ENCODE measurements around the gene IRX6.

The IRX6 gene

DNA sequence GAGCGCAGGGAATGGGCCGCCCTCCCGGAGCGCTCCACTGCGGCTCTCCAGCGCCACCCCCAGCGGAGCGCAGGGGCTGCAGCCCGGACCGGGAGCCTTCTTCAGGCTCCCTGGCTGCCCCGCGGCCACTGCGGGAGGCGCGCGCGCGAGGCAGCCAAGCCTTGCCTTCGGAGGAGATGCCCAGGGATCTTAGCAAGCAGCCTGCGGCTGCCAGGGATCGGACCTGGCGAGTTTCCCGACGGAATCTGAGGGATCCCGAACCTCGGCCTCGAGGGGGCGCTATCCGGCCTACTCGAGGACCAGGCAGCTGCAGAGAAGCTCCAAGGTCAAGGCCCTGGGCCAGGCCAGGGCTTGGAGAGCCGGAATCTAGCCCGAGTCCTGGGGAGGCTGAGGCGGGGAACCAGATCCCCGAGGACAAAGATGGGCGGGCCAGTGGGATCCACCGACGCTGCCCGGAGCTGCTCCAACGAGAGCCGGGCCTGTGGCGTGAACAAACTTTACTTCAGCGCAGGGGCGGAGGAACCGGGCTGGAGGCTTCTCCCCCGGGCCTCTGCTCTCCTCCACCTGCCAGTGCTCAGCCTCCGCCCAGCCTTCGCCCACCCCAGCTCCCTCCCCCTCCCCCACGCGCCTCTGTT lies at the start of gene IRX6:
Gene IRX6 (plus strand): TSS at position 567 of the 635 bp plus-strand sequence. CDS start 889 bp downstream, outside the sequence.
- no peak for DNase-seq

DNA sequence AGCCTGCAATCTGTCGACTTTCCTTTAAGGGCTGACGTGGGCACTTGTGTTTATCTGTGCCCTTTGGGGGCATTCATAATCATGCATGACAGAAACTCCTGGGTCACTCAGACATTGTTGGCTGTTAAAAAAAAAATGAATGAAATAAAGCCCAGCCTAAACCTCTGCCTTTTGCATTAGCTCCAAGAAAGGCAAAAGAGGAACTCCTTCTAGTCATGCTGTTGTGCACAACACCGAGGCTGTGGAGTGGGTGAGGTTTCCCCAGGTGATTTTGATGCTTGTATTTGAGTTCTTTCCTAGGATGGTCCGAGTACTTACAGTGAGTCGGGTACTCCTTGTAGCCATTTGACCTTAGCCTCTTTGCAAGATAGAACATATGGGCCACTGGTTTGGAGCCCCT lies 49.6 kb upstream of the IRX6 start:
- DNase-seq, result no peak

DNA sequence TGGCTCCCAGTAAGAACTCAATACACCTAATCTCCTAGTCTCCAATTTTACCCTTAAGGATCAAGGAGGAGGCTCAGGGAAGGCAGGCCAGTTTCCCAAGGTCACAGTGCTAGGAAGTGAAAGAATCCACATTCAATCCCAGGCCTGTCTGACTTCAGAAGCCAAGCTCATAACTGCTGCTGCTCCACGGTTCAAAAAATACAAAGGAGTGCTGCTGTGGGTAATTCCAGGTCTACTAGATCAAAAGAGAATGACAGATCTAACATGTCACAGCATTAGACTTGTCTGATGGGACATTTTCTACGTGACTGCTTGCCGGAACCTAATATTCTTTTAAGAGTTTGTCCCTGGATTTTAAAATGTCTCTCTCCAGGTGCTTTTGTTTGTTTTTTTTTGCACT lies 48.8 kb upstream of the IRX6 start:
- no peak for DNase-seq

DNA sequence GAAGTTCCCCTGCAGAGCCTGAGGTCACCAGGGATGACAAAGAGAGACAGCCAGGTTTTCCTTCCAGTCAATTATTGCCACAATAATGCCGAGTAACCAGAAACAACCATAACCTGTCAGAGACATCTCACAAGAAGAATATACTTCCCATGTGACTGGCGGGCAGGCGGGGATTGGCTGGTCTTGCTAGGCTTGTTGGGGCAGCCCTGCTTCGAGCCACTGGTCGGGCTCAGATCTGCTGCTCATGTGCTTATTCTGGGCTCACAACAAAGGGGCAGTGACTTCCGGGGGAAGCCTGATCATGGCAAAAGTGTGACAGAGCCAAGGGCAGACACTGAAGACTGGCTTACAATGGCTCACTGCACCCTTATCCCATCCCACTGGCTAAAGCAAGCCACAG lies 48.1 kb upstream of the IRX6 start:
- DNase-seq, result no peak

DNA sequence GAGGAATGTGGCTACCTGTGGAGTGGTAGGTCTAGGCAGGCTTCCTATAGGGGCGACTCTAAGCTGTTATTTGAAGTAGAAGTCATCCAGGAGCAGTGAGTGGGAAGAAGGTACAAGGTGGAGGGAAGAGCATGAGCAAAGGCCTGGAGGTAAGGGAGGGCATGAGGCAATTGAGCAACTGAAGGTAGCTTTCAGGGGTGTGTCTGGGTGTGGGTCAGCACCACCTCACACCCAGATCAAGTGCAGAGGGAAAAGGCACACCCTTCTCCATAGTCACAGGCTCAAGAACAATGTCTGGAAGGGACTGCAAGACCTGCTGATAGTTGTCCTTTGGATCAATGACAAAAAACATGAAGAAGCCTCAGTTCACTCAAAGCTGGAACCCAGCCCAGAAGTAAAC lies 46.5 kb upstream of the IRX6 start:
- DNase-seq, result no peak

DNA sequence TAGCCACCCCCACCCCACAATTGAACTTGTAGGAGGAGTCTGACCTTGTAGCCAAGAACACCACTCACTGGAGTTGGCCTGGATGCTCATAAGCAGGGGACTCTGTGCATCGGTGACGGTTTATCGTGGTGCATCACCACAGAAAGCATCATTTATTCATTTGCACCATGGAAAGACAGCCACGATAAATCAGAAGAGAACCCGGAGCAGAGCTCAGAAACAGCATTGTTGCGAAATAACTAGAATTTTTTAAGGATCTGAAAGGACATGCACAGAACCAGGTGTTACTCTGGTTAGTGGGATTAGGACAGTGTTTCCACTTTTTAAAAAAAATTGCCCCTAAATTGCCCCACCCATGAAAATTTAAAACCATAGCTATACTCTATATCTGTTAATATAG lies 44.4 kb upstream of the IRX6 start:
- DNase-seq, result no peak

DNA sequence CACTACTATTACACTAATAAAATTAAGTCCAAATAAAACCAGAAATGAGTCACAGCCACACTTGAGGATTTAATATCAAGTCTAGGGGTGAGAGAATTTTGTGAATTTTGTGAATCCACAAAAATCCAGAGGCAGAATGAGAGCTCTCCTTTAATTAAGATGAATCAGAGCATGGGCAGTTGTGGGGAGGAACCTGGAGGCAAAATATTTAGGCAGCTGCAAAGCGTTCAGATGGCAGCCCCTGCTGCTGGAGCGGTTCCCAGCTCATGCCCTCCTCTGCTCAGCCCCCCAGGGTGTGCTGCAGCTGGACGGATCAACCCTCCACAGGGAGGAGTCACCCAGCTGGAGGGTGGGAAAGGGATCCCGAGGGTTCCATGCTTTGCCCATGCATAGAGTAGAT lies 43.4 kb upstream of the IRX6 start:
- DNase-seq, result no peak

DNA sequence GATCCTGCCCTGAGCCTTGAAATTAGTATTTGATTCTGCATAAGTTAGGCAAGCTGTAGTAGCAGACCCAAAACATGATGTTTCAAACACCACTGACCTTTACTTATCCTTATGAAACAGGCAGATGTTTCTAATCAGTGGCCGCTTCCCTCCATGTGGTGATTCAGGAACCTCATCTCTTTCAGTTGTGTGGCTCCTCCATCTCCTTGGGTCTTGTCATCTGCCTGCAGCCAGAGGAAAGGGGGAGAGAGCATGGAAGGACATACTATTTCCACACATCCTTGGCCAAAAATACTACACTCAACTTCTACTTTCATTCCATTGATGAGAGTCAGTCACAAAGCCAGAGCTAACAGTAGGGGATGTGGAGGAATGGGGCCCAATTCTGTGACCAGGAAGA lies 41.6 kb upstream of the IRX6 start:
- DNase-seq, result no peak

DNA sequence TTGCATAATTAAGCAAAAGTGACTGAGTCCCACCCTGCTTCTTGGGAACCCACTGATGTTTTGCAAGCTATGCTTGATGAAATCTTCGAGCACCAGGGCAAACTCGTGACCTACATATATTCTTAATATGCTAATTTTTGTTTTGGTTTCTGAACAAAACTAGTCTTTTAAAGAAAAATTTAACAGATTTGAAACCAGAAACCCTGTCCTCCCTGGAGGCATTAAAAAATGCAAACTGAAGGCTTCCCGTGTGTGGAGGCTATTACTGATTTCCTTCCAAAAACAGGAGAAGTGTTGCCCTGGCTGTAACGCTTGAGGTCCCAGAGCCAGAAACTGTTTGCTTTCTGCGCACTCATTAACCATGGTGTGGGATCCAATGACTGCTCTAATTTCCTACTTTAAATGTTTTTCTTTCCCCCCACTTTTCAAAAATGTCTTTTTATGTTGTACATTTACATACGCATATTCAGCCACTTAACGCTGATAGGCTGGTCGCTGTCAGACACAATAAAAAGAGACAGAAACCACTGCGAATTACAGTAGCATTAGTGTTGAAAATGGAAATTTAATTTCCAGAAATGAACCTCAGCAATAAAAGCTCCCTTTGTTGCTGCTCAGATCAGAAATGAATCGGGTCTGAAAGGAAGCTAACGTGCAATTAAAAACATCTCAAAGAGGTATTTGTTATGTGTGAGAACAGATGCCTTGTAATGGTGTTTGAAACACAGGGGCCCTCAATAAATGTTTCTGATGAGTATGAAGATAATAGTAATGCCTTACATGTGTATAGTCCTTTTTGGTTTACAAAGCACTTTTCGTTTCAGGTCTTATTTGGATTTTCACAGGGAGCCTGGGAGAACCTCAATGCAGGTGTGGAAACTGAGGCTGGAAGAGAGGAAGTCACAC lies 39.9 kb upstream of the IRX6 start:
- no peak for DNase-seq

DNA sequence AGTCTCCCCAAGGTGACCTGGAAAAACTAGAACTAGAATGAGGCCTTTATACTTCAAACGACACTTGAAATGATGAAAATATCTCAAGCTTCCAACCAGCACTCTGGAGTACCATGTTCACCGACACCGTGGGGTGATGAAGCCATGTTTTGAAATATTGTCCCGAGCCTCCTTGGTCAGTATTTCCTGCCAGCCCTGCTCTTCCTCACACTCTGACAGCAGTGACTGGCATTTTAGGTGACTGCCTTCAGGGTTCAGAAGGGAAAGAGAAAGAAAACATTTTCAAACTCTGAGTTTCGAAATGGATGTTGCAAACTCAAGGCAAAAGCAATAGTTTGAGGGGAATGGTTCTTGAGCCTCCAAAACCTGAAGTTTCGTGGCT lies 39.3 kb upstream of the IRX6 start:
- DNase-seq, result no peak

DNA sequence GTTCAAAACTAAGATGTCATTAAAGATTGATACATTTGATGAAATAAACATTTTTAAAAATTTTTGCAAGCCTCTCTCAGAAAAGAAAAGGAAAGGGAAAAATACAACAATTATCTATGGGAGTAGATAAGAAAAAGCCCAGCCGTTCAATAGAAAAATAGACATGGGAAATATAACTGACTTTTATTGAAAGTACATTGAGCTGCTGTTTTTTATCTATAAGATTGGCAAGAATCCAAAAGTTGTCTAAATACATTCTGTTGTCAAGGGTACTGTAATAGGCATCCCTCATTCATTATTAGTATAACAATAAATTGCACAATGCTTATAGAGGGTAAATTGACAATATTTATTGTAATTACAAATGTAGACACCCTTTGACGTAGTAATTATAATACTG lies 38.4 kb upstream of the IRX6 start:
- DNase-seq, result no peak

DNA sequence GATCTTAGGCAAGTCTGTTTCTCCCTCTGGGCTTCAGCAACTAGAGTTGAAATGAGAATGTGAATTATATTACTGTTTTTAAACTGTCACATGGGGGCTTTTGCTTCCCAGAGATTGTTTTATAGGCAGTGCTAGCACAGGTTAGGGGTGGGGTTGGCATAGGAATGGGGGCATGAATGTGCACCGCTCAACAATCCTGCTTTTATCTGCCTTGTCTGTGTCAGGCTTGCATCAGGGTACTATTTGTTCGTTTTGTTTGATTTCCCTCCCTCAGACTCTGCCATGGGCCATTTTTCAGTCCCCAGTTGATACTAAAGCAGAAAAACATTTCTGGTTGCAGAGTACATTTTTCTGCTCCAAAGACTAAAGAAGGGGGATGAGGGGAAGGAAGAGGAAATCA lies 34.6 kb upstream of the IRX6 start:
- DNase-seq, result no peak

DNA sequence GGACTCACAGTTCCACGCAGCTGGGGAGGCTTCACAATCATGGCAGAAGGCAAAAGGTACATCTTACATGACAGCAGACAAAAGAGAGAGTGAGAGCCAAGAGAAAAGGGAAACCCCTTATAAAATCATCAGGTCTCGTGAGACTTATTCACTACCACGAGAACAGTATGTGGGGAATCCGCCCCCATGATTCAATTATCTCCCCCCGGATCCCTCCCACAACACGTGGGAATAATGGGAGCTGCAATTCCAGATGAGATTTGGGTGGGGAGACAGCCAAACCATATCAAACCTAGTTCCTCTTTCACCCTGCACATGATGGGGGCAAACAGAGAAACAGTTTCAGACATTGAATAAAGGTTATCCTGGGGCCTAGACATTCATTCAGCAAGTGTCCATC lies 32.2 kb upstream of the IRX6 start:
- no peak for DNase-seq

DNA sequence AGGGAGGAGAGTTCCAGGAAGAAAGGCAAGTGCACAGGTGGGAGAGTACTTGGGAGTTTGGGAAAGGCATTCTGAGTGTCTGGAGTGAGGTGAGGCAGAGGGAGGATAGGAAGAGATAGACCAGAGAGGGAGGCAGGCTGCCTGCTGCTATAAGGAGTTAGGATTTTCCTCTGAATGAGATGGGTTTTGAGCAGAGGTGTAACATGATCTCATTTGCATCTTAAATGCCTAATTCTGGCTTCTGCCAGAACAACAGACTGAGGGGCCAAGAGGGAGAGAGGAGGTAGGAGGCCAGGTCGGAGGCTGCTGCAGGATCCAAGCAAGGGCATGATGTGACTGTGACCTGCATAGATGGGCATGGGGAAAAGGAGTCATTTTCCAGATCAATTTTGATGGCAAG lies 31.5 kb upstream of the IRX6 start:
- no peak for DNase-seq

DNA sequence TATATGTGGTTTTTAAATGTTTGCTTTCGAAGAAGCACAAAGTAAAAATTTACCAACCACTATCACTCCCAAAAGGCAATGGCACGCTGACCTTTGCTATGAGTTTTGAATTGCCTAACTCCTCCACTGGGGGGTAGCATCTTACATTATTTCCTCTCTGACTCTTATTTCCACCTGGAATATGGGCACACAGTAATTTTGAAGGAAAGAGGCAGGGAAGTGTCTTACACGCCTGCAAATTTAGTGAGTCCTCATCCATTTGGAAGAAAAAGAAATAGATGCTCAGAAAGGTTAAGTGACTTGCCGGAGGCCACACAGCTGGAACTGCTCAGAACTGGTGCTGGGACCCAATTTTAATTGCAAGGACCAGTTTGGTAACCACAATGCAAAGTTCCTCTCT lies 29.9 kb upstream of the IRX6 start:
- no peak for DNase-seq

DNA sequence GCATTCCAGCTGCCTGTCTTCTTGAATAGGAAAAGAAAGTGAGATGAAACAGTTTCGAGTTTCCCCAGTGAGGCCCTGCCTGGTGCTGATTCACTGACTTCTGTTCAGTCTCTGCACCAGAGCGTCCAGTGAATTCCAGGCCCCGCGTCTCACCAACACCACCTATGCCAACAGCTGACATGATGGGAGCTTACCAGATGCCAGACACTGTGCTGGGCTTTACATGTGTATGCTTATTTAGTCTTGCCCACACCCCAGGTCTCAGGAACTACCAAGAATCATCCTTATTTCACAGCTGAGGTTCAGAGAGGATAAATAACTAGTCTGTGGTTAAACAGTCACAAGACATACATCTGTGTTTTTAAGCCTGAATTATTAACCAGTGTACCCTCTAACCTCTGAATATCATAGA lies 29.1 kb upstream of the IRX6 start:
- no peak for DNase-seq

DNA sequence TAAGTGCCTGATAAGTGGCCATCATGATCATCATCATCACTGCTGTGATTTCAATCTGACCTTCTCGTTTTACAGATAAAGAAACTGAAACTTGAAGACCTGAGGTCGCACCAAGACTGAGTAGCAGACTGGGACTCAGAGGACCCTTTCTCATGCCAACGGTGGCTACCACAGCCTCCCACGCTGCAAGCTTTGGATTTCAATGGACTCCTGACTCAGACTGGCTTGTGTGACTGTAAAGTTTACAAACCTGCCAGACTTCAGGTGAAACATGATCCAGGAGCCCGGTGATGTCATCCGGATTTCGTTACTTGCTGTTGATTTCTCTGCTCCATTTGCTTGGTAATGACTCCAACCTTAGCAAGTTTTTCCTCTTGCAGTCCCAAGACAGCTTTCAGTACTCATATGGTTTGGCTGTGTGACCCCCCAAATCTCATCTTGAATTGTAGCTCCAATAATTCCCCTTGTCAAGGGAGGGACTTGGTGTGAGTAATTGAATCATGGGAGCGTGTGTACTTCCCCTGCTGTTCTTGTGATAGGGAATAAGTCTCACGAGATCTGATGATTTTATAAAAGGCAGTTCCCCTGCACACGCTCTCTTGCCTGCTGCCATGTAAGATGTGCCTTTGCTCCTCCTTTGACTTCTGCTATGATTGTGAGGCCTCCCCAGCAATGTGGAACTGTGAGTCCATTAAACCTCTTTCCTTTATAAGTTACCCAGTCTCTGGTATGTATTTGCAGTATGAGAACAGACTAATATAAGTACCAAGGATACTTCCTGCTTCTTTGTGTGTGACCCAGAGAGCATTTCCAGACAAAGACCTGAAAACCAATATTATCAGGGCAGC lies 26.7 kb upstream of the IRX6 start:
- DNase-seq, result no peak

DNA sequence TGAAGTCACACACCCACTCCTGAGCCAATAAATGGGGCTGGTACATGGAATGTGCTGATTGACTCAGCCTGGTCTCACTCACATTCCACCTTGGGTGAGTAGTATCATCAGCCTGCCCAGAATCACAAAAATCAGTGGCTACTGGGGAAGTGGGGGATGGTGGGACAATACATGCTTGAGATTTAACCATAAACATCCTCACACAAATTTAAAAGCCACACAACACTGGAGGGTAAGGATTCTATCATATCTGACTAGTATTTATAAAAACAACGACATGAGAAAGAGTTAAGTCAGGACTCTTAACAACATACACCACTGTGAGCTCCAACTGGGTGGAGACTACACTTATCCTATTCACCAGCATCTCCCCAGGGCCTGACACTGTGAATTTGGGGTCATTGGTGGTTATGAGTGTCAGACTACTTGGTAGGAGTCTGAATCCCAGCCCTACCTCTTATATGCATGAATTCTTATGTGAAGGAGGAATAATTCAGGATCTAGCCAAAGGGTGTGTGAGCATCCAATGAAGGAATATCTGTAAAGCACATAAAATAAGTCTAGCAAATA lies 26.0 kb upstream of the IRX6 start:
- DNase-seq, result no peak

DNA sequence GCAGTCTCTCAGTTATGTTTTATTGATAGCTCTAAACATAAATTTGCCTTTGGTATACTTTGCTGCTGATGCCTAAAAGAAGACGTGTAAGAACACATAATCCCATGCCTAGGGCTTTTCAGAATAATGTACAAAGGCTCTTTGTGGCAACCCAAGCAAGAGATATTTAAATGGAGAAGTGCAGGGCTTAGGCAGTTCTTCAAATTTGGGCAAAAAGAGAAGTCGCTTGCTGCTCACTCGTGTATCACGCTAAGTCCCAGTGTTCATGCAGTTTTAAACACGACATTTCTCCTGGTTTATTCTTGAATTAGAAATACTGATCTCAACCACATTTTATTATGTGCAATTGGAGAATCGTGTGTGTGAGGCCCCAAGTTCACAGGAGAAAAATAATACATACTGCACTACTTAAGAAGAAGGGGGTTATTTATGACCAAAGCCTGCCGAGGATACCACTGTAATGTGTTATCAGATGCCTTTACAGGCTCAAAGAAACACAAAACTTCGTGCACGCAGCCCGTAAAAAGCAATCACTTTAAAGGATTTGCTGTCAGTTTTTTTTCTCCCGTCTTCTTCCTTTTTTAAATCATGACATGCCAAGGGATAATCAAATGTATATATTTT lies 22.5 kb upstream of the IRX6 start:
- no peak for DNase-seq

DNA sequence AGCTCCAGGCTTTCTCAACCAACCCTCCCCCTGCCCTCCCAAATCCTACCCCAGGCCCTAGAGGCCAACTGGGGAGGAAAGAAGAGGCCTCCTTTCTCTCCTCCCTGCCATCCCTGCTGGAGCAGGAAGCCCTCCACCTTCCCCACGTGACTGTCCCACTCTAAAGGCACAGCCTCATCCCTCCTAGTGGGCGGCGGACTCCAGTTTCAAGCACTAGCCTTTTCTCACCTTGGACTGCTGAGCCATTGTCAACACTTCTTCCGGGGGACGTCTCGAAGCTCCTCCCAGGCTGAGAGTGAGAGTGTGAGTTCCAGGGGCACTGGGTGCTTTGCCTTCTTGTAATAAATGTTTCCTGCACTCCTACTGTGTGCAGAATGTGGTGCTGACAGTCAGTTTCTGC lies 21.4 kb upstream of the IRX6 start:
- no peak for DNase-seq

DNA sequence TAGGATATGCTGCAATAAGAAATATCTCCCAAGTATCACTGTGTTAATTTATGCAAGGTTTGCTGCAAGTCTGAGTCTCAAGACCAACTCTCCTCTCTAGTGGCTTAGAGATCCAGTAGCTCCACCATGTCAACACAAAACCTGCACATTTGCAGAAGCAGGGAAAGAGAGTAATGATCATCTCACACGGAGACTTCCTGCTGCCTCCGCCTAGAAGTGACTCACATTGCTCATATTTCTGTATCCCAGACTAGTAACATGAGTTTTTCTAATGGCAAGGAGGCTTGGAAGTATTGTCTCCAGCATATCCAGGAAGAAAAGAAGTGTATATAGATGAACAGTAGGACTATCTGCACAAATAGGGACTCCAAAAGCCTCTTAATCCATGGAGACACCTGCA lies 15.0 kb upstream of the IRX6 start:
- no peak for DNase-seq

DNA sequence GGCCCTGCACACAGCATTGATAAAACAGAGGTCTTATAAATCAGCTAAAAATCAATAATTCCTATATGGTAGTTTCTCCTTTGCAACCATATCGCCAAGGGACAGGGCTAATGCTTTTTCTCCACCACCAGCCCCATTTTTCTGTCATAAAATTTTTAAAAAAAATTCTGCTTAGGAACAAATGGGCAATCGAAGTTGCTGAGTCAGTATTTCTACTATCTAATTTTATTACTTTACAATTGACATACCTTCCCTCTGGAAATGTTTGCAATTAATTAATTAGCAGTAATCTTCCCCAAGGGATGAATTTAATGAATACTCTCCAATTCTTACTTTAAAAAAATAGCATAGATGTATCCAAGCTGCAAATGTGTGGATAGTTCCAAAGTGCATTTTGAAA lies 1.7 kb upstream of the IRX6 start:
- no peak for DNase-seq

All from SHP77 treated with DMSO at 0.1 percent for 48 hours (cell line).